GM19035 (cell line): ENCODE results near the gene DNAJB12.
"Not testable (repeated sequence)": the region's sequence is repeated elsewhere in the genome, so short reads cannot be mapped to it uniquely, and the experiment has no call there.

Experiments
- ATAC-seq: cut with Tn5 transposase; IDR thresholded peaks from one replicate; pipeline ENCODE4 v1.9.1; 2021; ENCODE audit not compliant: unreplicated experiment

Gene DNAJB12

GRCh38 chr10:72353965-72354355 is 759 bp downstream of the DNAJB12 start:
- ATAC-seq = peak; percentile 5

DNA sequence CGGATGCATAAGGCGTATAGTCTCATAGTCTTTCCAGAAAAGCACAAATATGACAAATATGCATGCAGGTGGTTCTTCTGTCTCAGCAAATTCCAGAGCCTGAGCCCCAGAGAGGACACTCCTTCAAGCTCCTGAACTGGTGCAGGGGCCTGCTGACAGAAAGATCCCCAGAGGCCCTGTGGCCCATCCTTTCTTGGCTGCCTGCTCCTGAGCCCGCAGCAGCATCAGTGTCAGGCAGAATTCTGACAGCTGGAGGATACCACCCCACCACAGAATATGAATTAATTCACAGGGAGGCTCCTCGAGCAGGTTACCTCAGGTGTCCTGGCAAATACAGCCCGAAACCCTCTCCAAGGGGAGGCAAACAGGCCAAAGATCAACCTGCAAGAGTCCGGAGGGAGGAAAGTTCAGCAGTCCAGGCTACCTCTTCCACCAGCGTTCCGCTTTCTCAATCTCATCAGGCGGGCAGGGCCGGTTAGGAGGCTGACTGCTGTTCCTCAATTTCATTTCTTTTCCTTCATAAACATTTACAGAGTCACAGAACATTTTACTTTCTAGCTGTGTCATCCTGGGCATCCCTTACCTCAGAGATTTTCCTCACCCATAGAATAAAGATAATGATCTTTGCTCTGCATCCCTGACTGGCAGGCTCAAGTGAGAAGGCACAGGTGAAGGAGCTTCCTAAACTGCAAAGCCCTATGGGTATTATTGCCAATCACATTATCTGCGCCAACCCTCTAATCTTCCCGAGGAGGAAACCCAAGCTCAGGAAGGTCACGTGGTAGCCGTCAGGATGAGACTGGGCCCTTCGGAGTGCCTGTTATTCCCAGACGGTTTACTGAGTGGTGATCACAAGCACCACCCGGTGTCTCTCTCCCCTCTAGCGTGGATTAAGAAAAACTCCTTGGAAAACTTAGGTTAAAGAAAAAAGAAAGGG is 1.4 kb downstream of the DNAJB12 start:
- ATAC-seq = no peak

DNA sequence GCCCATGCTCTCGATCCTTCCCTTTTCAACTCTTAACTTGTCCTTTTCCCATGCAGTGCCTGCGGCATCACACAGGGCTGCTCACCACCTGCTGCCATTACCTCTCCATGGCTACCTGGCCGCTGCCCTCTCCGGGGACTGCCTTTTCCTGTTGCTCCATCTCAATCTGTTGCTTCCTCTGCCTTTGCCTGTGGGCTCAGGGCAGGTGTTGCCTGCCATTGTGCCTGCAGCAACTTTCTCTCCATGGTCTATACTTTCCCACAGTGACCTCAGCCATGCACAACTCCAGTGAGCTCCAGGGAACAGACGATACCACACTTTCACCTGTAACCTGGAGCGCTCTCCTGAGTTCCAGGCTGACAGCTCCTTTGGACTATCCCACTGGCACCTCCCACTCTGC is 3.2 kb downstream of the DNAJB12 start:
- no peak for ATAC-seq

DNA sequence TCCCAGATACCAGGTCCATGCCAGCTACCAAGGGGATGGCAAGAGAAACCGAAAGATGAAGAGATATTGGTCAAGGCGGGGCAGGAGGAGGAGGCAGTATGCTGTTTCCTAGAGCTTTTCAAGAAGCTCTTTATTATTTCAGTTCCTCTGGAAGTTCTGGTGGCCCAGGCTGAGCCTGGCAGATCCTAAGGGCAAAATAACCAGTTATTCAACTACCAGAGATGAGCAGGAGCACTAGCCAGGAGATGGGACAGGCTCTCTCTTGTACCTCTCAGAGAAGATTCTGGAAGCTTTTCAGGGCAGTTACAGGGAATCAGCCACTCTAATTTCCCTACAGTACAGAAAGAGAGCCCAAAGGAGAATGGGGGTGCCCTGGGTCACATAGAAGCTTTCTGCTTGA is 5.3 kb downstream of the DNAJB12 start:
- no peak for ATAC-seq

DNA sequence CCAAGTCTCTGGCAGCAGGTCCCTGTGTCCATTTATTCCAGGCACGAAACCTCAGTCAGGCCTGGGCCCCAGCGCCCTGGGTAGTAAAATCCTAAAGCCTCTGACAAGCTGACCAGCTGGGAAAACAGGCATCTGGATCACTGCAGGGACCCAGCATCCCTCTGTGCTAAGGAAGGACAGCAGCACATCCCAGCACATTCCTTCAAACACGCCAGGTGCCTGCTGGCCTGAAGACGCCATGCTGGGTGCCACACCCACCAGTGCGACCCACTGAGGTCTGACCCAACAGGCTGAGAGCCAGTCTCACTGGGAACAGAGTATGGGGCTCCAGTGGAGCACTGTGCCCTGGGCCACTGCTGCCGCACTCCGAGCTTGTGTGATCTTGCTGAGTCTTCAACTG is 6.4 kb downstream of the DNAJB12 start:
- ATAC-seq = no peak

DNA sequence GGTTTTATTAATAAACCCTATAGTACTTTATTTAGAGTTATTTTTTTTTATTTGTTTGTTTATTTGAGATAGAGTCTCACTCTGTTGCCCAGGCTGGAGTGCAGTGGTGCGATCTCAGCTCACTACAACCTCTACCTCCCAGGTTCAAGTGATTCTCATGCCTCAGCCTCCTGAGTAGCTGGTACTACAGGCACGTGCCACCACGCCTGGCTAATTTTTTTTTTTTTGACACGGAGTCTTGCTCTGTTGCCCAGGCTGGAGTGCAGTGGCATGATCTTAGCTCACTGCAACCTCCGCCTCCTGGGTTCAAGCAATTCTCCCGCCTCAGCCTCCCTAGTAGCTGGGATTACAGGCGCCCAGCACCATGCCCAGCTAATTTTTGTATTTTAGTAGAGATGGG is 8.6 kb downstream of the DNAJB12 start:
- ATAC-seq = not testable (repeated sequence)

DNA sequence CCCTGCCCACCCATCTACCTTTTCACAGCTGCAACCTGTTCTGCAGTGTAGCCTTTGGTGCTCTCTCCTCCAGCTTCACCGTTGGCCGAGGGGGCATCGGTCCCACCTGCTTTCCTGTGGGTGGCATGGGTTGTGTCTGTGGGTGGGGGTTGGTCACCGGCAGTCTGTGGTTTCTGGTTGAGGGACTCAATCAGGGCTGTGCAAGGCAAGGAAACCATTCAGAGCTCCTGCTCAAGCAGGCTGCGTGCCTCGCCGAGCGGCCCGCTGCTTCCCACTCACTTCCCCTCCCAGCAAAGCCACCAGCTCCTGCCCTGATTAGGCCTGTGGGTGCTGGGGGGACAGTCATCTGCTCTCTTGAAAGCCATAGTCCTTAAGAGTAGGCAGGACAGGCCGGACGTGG is 9.8 kb downstream of the DNAJB12 start:
- ATAC-seq = no peak

- no peak for ATAC-seq
Measured at GRCh38 chr10:72342911-72343310, 11.8 kb downstream of the DNAJB12 start.

- no peak for ATAC-seq
Measured at GRCh38 chr10:72340510-72341261, 14.0 kb downstream of the DNAJB12 start.

GRCh38 chr10:72338180-72338579 is 16.5 kb downstream of the DNAJB12 start:
- no peak for ATAC-seq

DNA sequence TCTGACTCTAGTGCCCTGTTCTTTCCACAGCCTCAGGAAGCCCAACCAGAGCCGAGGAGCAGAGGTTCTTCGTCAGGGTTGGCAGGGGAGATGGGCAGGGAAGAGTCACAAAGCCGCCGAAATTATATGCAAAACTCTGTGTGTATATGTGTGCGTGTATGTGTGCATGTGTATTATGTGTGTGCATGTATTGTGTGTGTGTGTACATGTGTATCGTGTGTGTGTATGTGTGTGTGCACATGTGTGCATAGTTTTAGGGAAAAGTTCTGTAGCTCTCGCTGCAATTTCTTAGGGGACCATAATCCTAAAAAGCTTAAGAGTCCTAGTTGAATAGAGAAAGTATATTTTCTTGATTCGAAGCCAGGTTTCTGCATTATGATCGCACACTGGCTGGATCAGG is 17.0 kb downstream of the DNAJB12 start:
- no peak for ATAC-seq

- no peak for ATAC-seq
Measured at GRCh38 chr10:72337039-72337629, 17.6 kb downstream of the DNAJB12 start.

DNA sequence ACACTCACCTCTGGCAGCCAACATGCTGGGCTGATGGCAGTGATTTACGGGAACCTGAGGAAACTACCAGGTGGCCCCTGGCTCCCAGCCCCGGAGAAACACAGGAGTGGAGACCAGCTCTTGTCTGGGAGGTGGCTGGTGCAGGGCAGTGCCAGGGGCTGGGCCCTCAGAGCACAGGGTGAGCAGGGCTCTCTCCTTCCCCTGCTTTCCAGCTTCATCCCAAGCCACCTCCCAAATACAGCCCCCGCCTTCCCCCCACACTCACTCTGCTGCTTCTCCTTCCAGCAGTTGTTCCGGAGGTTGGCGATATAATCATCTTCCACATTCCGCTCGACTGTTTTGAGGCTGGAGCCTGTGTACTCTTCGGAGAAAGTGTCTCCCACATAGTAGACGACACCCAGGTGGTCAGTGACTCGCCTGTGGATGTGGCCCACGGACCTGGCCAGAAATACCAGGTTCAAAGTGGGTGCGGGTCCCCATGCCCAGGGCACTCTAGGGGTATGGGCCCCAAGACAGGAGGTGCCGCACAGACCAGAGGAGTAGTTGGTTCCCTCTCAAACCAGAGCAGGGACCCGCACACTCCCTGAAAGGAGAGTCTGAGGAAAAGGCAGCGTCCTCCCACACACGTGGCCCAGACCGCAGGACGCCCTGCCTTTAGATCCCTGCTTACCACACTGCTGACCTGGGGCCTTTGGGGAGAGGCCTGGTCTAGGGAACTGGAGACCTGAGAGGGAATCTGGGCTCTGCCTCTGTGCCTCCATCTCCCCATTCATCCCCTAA is 18.3 kb downstream of the DNAJB12 start:
- no peak for ATAC-seq

GRCh38 chr10:72335394-72336258 is 19.1 kb downstream of the DNAJB12 start:
- ATAC-seq = peak; percentile 36

DNA sequence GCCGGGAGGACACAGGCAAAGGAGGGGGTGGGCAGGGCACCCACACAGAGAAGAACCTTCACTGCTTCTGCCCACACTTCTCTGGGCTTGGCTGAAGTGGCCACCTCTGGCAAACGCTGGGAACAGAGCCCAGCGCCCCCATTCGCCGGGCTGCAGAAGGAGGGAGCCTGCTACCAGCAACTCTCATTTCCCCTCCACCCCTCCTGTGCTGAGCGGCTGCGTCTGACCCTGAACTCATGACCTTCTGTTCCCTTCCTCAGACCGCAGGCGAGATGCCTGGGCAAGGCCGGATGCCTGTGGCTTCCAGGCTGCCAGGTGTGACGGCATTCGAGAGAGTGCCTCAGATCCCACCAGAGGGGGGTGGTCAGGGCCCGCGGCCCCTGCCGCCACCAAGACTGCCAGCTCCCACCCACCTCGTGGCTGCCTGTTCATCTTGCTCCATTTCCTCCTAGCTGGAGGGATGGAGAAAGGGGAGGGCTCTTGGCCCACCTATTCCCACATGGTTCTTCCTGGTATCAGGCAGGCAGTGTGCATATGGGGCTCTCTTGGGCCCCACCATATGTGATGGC is 19.8 kb downstream of the DNAJB12 start:
- peak; percentile 58 for ATAC-seq

- no peak for ATAC-seq
Measured at GRCh38 chr10:72334196-72334824, 20.4 kb downstream of the DNAJB12 start.

GRCh38 chr10:72333112-72334015 is 21.4 kb downstream of the DNAJB12 start:
- no peak for ATAC-seq

DNA sequence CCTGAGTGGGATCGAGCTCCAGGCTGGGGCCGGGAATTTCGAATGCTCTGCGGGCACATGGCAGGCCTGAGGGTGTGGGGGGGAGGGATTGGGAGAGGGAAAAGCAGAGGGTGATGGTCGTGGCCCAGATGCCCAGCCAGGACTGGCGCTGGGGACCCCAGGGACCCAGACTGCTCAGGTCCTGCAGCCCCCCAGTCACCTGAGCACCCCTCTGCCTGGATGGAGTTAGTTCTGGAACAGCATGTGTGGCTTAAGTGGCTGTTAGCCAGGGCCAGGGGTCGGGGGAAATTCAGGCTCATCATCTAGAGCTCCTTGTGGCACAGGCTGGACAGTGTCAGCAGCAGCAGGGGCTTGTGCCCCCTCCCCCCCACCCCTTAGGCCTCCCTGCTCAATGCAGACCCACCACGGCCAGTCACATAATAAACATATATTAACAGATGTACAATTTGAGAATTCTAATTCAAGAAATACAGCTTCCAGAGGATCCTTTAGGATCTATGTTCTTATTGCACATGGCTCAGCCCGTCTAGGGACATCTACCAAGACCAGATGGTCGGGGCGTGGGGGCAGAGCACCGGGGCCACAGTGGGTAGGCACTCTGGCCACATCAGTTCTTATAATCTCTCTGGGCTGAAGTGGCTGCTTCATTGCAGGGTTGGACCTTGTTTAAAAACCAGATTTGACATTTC is 22.2 kb downstream of the DNAJB12 start:
- ATAC-seq = no peak
